COLO668 (cell line): Measurements from ENCODE around the gene ROBO1.
"Not testable (repeated sequence)": the region's sequence is repeated elsewhere in the genome, so short reads cannot be mapped to it uniquely, and the experiment has no call there.

Source experiments
- DNase-seq: peaks from one replicate; lab custom pipeline; 2025; ENCODE audit not compliant: unreplicated experiment; lab: John Stamatoyannopoulos, UW

The ROBO1 gene

GRCh38 chr3:79383402-79384012 lies 384.3 kb downstream of the ROBO1 start:
- no peak for DNase-seq

GRCh38 chr3:79380581-79380980 lies 387.2 kb downstream of the ROBO1 start:
- no peak for DNase-seq

- DNase-seq, result no peak
Measured at GRCh38 chr3:79378064-79378463, 389.7 kb downstream of the ROBO1 start.

DNA sequence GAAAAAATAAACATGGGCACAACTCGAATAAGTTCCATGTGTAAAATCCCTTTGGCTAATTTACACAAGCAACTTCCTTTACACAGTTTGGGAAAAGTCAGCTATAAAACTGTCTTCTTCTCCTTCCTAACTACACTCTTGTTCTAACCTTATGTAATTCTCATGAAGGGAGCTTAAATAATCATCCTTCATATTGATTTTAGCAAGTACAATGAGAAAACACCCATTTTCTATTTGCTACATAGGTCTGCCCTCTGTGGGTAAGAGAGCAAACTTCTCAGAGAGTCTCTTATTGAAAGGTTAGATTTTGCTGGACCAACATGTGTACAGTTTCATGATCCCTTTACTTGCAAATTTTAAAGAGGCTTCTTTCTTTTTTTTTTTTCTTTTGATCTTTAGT lies 398.5 kb downstream of the ROBO1 start:
- no peak for DNase-seq

GRCh38 chr3:79368403-79368802 lies 399.4 kb downstream of the ROBO1 start:
- DNase-seq, result no peak

DNA sequence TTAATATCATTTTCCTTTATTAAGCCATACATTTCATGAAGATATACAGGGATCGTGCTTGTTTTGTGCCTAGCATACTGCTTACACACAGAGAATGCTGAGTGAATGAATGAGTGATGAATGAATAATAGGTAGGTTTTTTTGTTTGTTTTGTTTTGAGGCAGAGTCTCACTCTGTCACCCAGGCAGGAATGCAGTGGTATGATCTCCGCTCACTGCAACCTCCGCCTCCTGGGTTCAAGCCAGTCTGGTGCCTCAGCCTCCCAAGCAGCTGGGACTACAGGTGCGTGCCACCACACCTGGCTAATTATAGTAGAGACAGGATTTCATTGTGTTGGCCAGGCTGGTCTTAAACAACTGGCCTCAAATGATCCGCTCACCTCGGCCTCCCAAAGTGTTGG lies 400.0 kb downstream of the ROBO1 start:
- DNase-seq, result no peak

DNA sequence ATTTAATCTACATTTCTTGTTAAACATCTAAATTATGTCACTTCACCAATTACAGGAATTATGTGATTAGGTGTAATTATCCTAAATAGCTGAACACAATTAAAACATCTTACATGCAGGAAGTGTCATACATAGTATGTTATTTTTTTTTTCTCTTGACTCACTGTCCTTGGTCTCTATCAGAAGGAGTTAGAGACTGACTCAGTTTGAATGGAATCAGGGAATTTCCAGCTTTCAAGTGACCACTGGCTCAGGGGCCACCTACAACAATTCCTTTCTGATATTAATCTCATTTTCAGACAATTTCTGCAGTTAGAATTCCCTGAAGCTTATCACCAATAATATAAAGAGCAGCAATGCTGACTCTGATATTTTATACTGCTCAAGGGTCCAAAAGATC lies 400.7 kb downstream of the ROBO1 start:
- no peak for DNase-seq

DNA sequence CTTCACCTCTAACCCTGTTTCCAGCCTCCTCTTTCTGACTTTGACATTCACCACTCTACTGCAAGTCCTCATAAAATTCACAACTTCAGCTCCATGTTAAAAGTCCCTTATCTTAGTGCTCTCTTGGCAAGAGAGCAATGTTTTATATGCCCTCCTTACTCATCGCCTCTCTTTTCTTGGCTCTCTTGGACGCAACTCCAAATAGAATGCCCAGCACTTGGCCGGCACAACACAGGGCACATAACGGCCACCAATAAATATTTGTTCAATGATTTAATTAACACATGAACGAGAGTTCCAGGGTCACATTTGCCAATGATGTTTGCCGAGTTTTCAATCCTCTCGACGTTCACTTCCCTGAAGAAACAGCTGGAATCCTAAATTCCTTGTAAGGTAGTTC lies 401.4 kb downstream of the ROBO1 start:
- DNase-seq, result no peak

- no peak for DNase-seq
Measured at GRCh38 chr3:79364784-79365183, 403.0 kb downstream of the ROBO1 start.

GRCh38 chr3:79362571-79363270 lies 405.1 kb downstream of the ROBO1 start:
- no peak for DNase-seq

- DNase-seq, result peak; percentile 11
Measured at GRCh38 chr3:79361748-79362378, 405.9 kb downstream of the ROBO1 start.

DNA sequence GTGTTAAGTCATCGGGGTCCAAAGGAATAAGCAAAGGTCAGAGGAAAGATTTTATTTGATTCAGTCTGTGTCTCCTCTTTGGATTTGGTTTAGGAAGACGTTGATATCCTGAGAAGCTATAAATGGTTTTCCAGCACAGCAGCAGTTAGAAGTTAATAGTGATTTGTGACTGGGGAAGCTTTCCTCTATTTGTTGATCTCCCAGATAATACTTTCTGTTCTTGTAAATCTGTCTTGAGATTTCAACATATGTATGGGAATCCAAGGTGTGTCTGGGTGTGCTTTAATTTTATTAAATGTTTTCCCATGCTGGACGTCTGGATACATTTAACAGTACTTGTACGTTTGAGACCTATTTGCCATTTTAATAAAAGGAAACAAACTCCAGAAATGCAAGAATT lies 409.5 kb downstream of the ROBO1 start:
- DNase-seq, result no peak

- DNase-seq, result no peak
Measured at GRCh38 chr3:79354179-79354688, 413.6 kb downstream of the ROBO1 start.

DNA sequence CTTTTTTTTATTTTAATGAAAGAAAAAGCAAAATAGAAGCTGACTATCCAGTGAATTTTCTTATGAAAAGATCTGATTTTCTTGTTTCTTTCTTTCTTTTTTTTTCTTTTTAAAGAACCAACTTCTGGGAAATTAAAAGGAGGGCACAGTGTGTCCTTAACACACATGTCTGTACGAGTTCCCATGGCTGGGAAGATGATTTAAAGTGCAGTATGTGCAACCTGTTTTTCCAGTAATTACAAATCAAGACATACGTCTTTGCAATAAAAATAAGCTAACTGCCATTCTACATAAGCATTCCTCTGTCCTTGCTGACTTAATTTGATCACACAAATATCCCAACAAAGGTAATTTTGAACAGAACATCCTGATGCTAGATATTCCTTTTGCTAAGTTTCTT lies 416.1 kb downstream of the ROBO1 start:
- no peak for DNase-seq

- no peak for DNase-seq
Measured at GRCh38 chr3:79344876-79345871, 422.6 kb downstream of the ROBO1 start.

- DNase-seq, result no peak
Measured at GRCh38 chr3:79341961-79342360, 425.8 kb downstream of the ROBO1 start.

GRCh38 chr3:79339846-79340245 lies 428.0 kb downstream of the ROBO1 start:
- DNase-seq, result peak; percentile 44

- DNase-seq, result no peak
Measured at GRCh38 chr3:79337798-79338197, 430.0 kb downstream of the ROBO1 start.

DNA sequence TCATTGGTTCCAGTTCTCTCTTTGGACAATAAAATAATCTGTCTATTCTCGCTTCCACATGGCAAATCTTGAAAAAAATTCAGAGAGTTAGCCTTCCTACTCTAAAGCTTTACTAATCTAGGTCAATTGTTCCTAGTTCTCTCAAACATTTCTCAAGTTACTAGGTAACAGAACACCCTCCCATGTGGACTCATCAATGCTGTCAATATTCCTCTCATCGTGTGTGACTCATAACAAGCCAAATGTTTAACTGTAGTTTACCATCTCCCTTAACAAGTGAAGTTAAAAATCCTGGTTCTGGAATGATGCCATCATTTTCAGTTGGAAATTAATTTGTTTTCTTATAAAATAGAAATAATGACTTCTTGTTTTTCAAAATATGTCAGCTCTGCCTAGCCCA lies 438.6 kb downstream of the ROBO1 start:
- DNase-seq, result peak; percentile 8

DNA sequence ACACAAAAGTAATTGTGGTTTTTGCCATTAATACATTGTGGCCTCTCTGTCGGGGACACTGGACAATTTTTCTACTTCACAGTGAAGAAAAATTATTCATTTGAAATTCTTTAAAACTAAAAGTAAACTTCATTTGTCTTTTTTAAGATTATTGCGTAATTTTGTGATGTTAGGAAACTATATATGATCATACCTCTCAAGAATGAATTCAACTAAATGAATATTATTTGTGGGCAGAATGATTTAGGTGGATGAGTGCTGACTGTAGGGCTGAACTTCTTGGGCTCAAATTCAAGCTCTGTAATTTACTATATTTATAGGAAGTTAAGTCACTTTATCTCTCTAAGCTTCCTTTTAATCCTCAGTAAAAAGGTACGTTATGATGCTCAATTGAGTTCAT lies 441.2 kb downstream of the ROBO1 start:
- no peak for DNase-seq

- DNase-seq, result not testable (repeated sequence)
Measured at GRCh38 chr3:79325833-79326383, 441.9 kb downstream of the ROBO1 start.
